ENCODE measurements around the gene DISC1. TPM values are rescaled to one million over a fixed set of nuclear protein-coding genes. Genes with fewer than 3 reads are reported as not detected.
"Not testable (repeated sequence)": the region's sequence is repeated elsewhere in the genome, so short reads cannot be mapped to it uniquely, and the experiment has no call there.

The DISC1 gene
- total and polyA plus RNA-seq, 2 experiments from 2014 or later, result 6.5 to 11.5 TPM

- Histone ChIP-seq H3K36me3 (no peaks in the 10 kb centered on the region), H3K4me3 (no peak overlapping the region), H3K9me3 (ENCODE audit: low read depth) (no peaks in the 10 kb centered on the region), H3K4me1 (ENCODE audit: low read depth) (peaks cover 7% of the 10 kb centered on the region), H3K27me3 (no peaks in the 10 kb centered on the region), H3K27ac (no peak overlapping the region)
- no peak for TF ChIP-seq CTCF (IDR thresholded peaks at IDR 0.05; ENCODE audit: low read depth, low read length)
- DNase-seq (ENCODE audit: low read depth in 1 of 2, low spot score in 1 of 2), result no peak
These were observed 130.5 kb downstream of the DISC1 start for GRCh38 chr1:231757101-231757404.

GRCh38 chr1:231757759-231758158, 131.2 kb downstream of the DISC1 start:
- no peaks in the 10 kb centered on the region for H3K27me3 ChIP-seq
- H3K9me3 ChIP-seq (ENCODE audit: low read depth), result no peaks in the 10 kb centered on the region
- no peaks in the 10 kb centered on the region for H3K36me3 ChIP-seq
- no peak overlapping the region for H3K27ac ChIP-seq
- peaks cover 7% of the 10 kb centered on the region for H3K4me1 ChIP-seq (ENCODE audit: low read depth)
- no peak for DNase-seq (ENCODE audit: low read depth in 1 of 2, low spot score in 1 of 2)
- H3K4me3 ChIP-seq, result no peak overlapping the region
- TF ChIP-seq CTCF (IDR thresholded peaks at IDR 0.05; ENCODE audit: low read depth, low read length), result no peak

- no peaks in the 10 kb centered on the region for H3K9me3 ChIP-seq (ENCODE audit: low read depth)
- no peaks in the 10 kb centered on the region for H3K27me3 ChIP-seq
- H3K4me3 ChIP-seq, result no peak overlapping the region
- H3K27ac ChIP-seq, result no peak overlapping the region
- peaks cover 7% of the 10 kb centered on the region for H3K4me1 ChIP-seq (ENCODE audit: low read depth)
- TF ChIP-seq CTCF (IDR thresholded peaks at IDR 0.05; ENCODE audit: low read depth, low read length), result no peak
- DNase-seq (ENCODE audit: low read depth in 1 of 2, low spot score in 1 of 2), result no peak
- H3K36me3 ChIP-seq, result no peaks in the 10 kb centered on the region
These were observed 134.7 kb downstream of the DISC1 start for GRCh38 chr1:231761252-231761651.

- no peak for DNase-seq (ENCODE audit: low read depth in 1 of 2, low spot score in 1 of 2)
- no peak for TF ChIP-seq CTCF (IDR thresholded peaks at IDR 0.05; ENCODE audit: low read depth, low read length)
- Histone ChIP-seq H3K36me3 (no peaks in the 10 kb centered on the region), H3K4me3 (no peak overlapping the region), H3K27ac (no peak overlapping the region), H3K27me3 (no peaks in the 10 kb centered on the region), H3K4me1 (ENCODE audit: low read depth) (peaks cover 7% of the 10 kb centered on the region), H3K9me3 (ENCODE audit: low read depth) (no peaks in the 10 kb centered on the region)
These were observed 135.4 kb downstream of the DISC1 start for GRCh38 chr1:231761747-231762541.

- TF ChIP-seq CTCF (IDR thresholded peaks at IDR 0.05; ENCODE audit: low read depth, low read length), result no peak
- no peaks in the 10 kb centered on the region for H3K9me3 ChIP-seq (ENCODE audit: low read depth)
- peaks cover 8% of the 10 kb centered on the region for H3K4me1 ChIP-seq (ENCODE audit: low read depth)
- H3K27ac ChIP-seq, result no peak overlapping the region
- H3K27me3 ChIP-seq, result no peaks in the 10 kb centered on the region
- DNase-seq (ENCODE audit: low read depth in 1 of 2, low spot score in 1 of 2), result no peak
- no peaks in the 10 kb centered on the region for H3K36me3 ChIP-seq
- no peak overlapping the region for H3K4me3 ChIP-seq
These were observed 136.9 kb downstream of the DISC1 start for GRCh38 chr1:231763456-231763855.

GRCh38 chr1:231765825-231766224, 139.2 kb downstream of the DISC1 start:
- H3K4me3 ChIP-seq; H3K27me3 ChIP-seq; H3K4me1 ChIP-seq (ENCODE audit: low read depth); DNase-seq (ENCODE audit: low read depth in 1 of 2, low spot score in 1 of 2); H3K27ac ChIP-seq; H3K36me3 ChIP-seq; H3K9me3 ChIP-seq (ENCODE audit: low read depth): not testable (repeated sequence)
